ENCODE results near the gene PPP1R8. TPM values are rescaled to one million over a fixed set of nuclear protein-coding genes. Genes with fewer than 3 reads are reported as not detected.
A peak's percentile ranks its signal among the peaks of the same experiment; 100 is the strongest.

Gene PPP1R8
- total and polyA plus RNA-seq, 9 of the 15 experiments (the other 6 are each of a cell fraction or from before 2014, with no cell fraction given), result 16.2 to 107 (median 75.3) TPM

DNA sequence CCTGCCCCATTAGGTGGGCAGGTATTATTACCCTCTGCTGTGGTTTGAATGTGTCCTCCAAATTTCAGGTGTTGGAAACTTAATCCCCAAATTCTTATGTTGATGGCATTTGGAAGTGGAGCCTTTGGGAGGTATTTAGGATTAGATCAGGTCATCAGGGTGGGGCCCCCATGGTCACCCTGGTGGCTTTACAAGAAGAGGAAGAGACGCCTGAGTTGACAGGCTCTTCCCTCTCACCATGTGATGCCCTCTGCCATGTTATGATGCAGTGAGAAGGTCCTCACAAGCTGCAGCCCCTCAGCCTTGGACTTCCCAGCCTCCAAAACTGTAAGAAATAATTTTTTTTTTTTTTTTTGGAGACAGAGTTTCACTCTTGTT, 32.9 kb downstream of the PPP1R8 start (continued):
- no peak for TF ChIP-seq NR2C1 (IDR thresholded peaks at IDR 0.05)
- no peak for TF ChIP-seq NR2C1 (tag; IDR thresholded peaks at IDR 0.05)
- TF ChIP-seq LCOR (CRISPR knock-in tag; IDR thresholded peaks at IDR 0.05), result 0 out of 2 replicates have a peak, but pooled peaks have one; percentile 44
- TF ChIP-seq RBBP5 (IDR thresholded peaks at IDR 0.05; ENCODE audit: borderline replicate concordance, insufficient read depth, low read length, poor library complexity, severe bottlenecking), result peak; percentile 4
- TF ChIP-seq ZNF282 (CRISPR knock-in tag; IDR thresholded peaks at IDR 0.05), result no peak
- no peak for TF ChIP-seq ZNF707 (CRISPR knock-in tag; conservative IDR thresholded peaks at IDR 0.05)
- TF ChIP-seq, protein P1, sequence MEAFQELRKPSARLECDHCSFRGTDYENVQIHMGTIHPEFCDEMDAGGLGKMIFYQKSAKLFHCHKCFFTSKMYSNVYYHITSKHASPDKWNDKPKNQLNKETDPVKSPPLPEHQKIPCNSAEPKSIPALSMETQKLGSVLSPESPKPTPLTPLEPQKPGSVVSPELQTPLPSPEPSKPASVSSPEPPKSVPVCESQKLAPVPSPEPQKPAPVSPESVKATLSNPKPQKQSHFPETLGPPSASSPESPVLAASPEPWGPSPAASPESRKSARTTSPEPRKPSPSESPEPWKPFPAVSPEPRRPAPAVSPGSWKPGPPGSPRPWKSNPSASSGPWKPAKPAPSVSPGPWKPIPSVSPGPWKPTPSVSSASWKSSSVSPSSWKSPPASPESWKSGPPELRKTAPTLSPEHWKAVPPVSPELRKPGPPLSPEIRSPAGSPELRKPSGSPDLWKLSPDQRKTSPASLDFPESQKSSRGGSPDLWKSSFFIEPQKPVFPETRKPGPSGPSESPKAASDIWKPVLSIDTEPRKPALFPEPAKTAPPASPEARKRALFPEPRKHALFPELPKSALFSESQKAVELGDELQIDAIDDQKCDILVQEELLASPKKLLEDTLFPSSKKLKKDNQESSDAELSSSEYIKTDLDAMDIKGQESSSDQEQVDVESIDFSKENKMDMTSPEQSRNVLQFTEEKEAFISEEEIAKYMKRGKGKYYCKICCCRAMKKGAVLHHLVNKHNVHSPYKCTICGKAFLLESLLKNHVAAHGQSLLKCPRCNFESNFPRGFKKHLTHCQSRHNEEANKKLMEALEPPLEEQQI (IDR thresholded peaks at IDR 0.05), result no peak
- TF ChIP-seq CXXC5 (CRISPR knock-in tag; IDR thresholded peaks at IDR 0.05), result 0 out of 2 replicates have a peak, but pooled peaks have one; percentile 17
- TF ChIP-seq KLF10 (CRISPR knock-in tag; IDR thresholded peaks at IDR 0.05), result no peak
- TF ChIP-seq, protein P2, sequence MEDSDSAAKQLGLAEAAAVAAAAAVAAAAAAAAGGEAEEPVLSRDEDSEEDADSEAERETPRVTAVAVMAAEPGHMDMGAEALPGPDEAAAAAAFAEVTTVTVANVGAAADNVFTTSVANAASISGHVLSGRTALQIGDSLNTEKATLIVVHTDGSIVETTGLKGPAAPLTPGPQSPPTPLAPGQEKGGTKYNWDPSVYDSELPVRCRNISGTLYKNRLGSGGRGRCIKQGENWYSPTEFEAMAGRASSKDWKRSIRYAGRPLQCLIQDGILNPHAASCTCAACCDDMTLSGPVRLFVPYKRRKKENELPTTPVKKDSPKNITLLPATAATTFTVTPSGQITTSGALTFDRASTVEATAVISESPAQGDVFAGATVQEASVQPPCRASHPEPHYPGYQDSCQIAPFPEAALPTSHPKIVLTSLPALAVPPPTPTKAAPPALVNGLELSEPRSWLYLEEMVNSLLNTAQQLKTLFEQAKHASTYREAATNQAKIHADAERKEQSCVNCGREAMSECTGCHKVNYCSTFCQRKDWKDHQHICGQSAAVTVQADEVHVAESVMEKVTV (CRISPR knock-in tag; IDR thresholded peaks at IDR 0.05), result no peak
- no peak for TF ChIP-seq SRSF9 (IDR thresholded peaks at IDR 0.05; ENCODE audit: borderline replicate concordance, low read depth, low read length)
- TF ChIP-seq, protein P3, sequence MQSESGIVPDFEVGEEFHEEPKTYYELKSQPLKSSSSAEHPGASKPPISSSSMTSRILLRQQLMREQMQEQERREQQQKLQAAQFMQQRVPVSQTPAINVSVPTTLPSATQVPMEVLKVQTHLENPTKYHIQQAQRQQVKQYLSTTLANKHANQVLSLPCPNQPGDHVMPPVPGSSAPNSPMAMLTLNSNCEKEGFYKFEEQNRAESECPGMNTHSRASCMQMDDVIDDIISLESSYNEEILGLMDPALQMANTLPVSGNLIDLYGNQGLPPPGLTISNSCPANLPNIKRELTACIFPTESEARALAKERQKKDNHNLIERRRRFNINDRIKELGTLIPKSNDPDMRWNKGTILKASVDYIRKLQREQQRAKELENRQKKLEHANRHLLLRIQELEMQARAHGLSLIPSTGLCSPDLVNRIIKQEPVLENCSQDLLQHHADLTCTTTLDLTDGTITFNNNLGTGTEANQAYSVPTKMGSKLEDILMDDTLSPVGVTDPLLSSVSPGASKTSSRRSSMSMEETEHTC (IDR thresholded peaks at IDR 0.05), result no peak

All from K562 (cell line).